DOHH2 (cell line): ENCODE measurements around the gene CATSPER3.

Source experiments
- H3F3A ChIP-seq: fragments of 200-600 bp; sonication (generic), shearing (Covaris generic); 2 replicates; pipeline ENCODE4 v1.6.0; 2016; ENCODE audit warnings: antibody characterized with exemption, mild to moderate bottlenecking; ENCODE audit not compliant: control insufficient read depth, insufficient read depth
- H3K27ac ChIP-seq: fragments of 200-600 bp; sonication (generic); 2 replicates; pipeline ENCODE4 v1.5.1; 2014; ENCODE audit warnings: low read depth, mild to moderate bottlenecking, low read length, moderate library complexity
- H3K27me3 ChIP-seq: fragments of 200-600 bp; sonication (generic); 2 replicates; pipeline ENCODE4 v1.6.1; 2014; ENCODE audit warnings: mild to moderate bottlenecking, low read length, mixed read lengths; ENCODE audit not compliant: control insufficient read depth
- H3K36me3 ChIP-seq: fragments of 200-600 bp; sonication (generic); 2 replicates; pipeline ENCODE4 v1.6.1; 2014; ENCODE audit warnings: mild to moderate bottlenecking, low read length, moderate library complexity, mixed read lengths; ENCODE audit not compliant: control insufficient read depth
- H3K4me1 ChIP-seq: fragments of 200-600 bp; sonication (generic); 2 replicates; pipeline ENCODE4 v1.6.1; 2014; ENCODE audit warnings: mild to moderate bottlenecking, low read length, mixed read lengths; ENCODE audit not compliant: control insufficient read depth
- H3K4me2 ChIP-seq: fragments of 200-600 bp; sonication (generic); 2 replicates; pipeline ENCODE4 v1.6.0; 2014; ENCODE audit warnings: mild to moderate bottlenecking, low read length, moderate library complexity
- H3K4me3 ChIP-seq: fragments of 200-600 bp; sonication (generic); 2 replicates; pipeline ENCODE4 v1.5.1; 2014; ENCODE audit warnings: mild to moderate bottlenecking, low read length, mixed read lengths
- H3K79me2 ChIP-seq: fragments of 200-600 bp; sonication (generic); 2 replicates; pipeline ENCODE4 v1.6.1; 2014; ENCODE audit warnings: mild to moderate bottlenecking, low read length, mixed read lengths; ENCODE audit not compliant: control insufficient read depth
- H3K9me2 ChIP-seq: fragments of 200-600 bp; sonication (generic); replicated peaks from 2 replicates; pipeline ENCODE4 v1.6.1; 2014; ENCODE audit warnings: mild to moderate bottlenecking, low read length, mixed read lengths; ENCODE audit not compliant: control insufficient read depth
- H3K9me3 ChIP-seq: fragments of 200-600 bp; sonication (generic); 2 replicates; pipeline ENCODE4 v1.6.1; 2014; ENCODE audit warnings: antibody characterized with exemption, low read length, mixed read lengths; ENCODE audit not compliant: control insufficient read depth, insufficient read depth
- H4K20me1 ChIP-seq: fragments of 200-600 bp; sonication (generic); 2 replicates; pipeline ENCODE4 v1.6.0; 2014; ENCODE audit warnings: low read depth, mild to moderate bottlenecking, antibody characterized with exemption, low read length, moderate library complexity; ENCODE audit not compliant: control insufficient read depth, insufficient read depth
- CTCF ChIP-seq: fragments of 200-600 bp; sonication (generic); IDR thresholded peaks from one replicate; pipeline ENCODE4 v1.5.1; 2014; ENCODE audit warnings: antibody characterized with exemption, mild to moderate bottlenecking, low read depth, low read length; ENCODE audit not compliant: poor library complexity, severe bottlenecking
- EZH2phosphoT487 ChIP-seq: fragments of 200-600 bp; sonication (generic); IDR thresholded peaks from 2 replicates; pipeline ENCODE4 v1.6.1; 2017; ENCODE audit warnings: borderline replicate concordance, mild to moderate bottlenecking, antibody characterized with exemption, low read length, moderate library complexity, mixed read lengths

CATSPER3 gene

GRCh38 chr5:135024956-135025729 is 57.4 kb downstream of the CATSPER3 start:
- H3K27ac ChIP-seq = no peak overlapping the region
- peaks cover 13% of the 10 kb centered on the region for H4K20me1 ChIP-seq
- H3K79me2 ChIP-seq = peaks cover 24% of the 10 kb centered on the region
- H3K9me3 ChIP-seq = no peaks in the 10 kb centered on the region
- no peaks in the 10 kb centered on the region for H3K9me2 ChIP-seq
- no peaks in the 10 kb centered on the region; the same call in 1 of the 2 replicates for H3K4me1 ChIP-seq
- H3F3A ChIP-seq = peaks cover 12% of the 10 kb centered on the region; the same call in 1 of the 2 replicates
- H3K27me3 ChIP-seq = no peaks in the 10 kb centered on the region
- TF ChIP-seq CTCF (no peak), EZH2phosphoT487 (no peak)
- no peak overlapping the region for H3K4me2 ChIP-seq
- peaks cover 40% of the 10 kb centered on the region for H3K36me3 ChIP-seq
- H3K4me3 ChIP-seq = no peak overlapping the region

GRCh38 chr5:135025730-135026644 is 58.3 kb downstream of the CATSPER3 start:
- no peak for TF ChIP-seq CTCF
- no peak for TF ChIP-seq EZH2phosphoT487
- no peak overlapping the region; the same call in 1 of the 2 replicates for H3K27ac ChIP-seq
- H3K4me3 ChIP-seq = no peak overlapping the region
- H3K27me3 ChIP-seq = no peaks in the 10 kb centered on the region
- H3K4me2 ChIP-seq = no peak overlapping the region
- peaks cover 48% of the 10 kb centered on the region for H3K36me3 ChIP-seq
- H3K4me1 ChIP-seq = peaks cover 2% of the 10 kb centered on the region; the same call in 1 of the 2 replicates
- H3F3A ChIP-seq = peaks cover 12% of the 10 kb centered on the region; the same call in 1 of the 2 replicates
- H3K9me2 ChIP-seq = no peaks in the 10 kb centered on the region
- no peaks in the 10 kb centered on the region for H3K9me3 ChIP-seq
- H3K79me2 ChIP-seq = peaks cover 32% of the 10 kb centered on the region
- peaks cover 16% of the 10 kb centered on the region for H4K20me1 ChIP-seq

- no peak for TF ChIP-seq EZH2phosphoT487
- no peak for TF ChIP-seq CTCF
- no peaks in the 10 kb centered on the region for H3K27me3 ChIP-seq
- peaks cover 56% of the 10 kb centered on the region for H3K36me3 ChIP-seq
- H3K27ac ChIP-seq = no peak overlapping the region
- peaks cover 6% of the 10 kb centered on the region; the same call in 1 of the 2 replicates for H3F3A ChIP-seq
- H4K20me1 ChIP-seq = peaks cover 20% of the 10 kb centered on the region
- H3K4me2 ChIP-seq = no peak overlapping the region
- H3K9me3 ChIP-seq = no peaks in the 10 kb centered on the region
- no peaks in the 10 kb centered on the region for H3K9me2 ChIP-seq
- no peak overlapping the region for H3K4me3 ChIP-seq
- H3K4me1 ChIP-seq = peaks cover 10% of the 10 kb centered on the region
- peaks cover 40% of the 10 kb centered on the region for H3K79me2 ChIP-seq
Measured at GRCh38 chr5:135026645-135027265, 59.0 kb downstream of the CATSPER3 start.
